Hepatocyte (in vitro differentiated cells): ENCODE results near the gene TSPAN9. TPM values are rescaled to one million over a fixed set of nuclear protein-coding genes. Genes with fewer than 3 reads are reported as not detected.

Source experiments
- DNase-seq: peaks from one replicate; pipeline ENCODE4 v3.0.0-alpha.2; 2016; ENCODE audit warnings: low spot score
- H2AFZ ChIP-seq: fragments of 200-600 bp; sonication (generic); 2 replicates; pipeline ENCODE4 v1.6.0; 2016; ENCODE audit warnings: antibody characterized with exemption, mild to moderate bottlenecking
- H3K27ac ChIP-seq: fragments of 200-600 bp; sonication (generic); 2 replicates; pipeline ENCODE4 v1.5.1; 2016; ENCODE audit warnings: mild to moderate bottlenecking
- H3K27me3 ChIP-seq: fragments of 200-600 bp; sonication (generic); 2 replicates; pipeline ENCODE4 v1.6.1; 2016
- H3K36me3 ChIP-seq: fragments of 200-600 bp; sonication (generic); replicated peaks from 2 replicates; pipeline ENCODE4 v1.5.1; 2016; ENCODE audit warnings: low read depth; ENCODE audit not compliant: insufficient read depth
- H3K4me1 ChIP-seq: fragments of 200-600 bp; sonication (generic); 2 replicates; pipeline ENCODE4 v1.5.1; 2016; ENCODE audit warnings: mild to moderate bottlenecking, moderate library complexity; ENCODE audit not compliant: insufficient read depth
- H3K4me2 ChIP-seq: fragments of 200-600 bp; sonication (generic); 2 replicates; pipeline ENCODE4 v1.6.0; 2016
- H3K4me3 ChIP-seq: fragments of 200-600 bp; sonication (generic); 2 replicates; pipeline ENCODE4 v1.5.1; 2016; ENCODE audit warnings: mild to moderate bottlenecking
- H3K79me2 ChIP-seq: fragments of 200-600 bp; sonication (generic); 2 replicates; pipeline ENCODE4 v1.6.0; 2017; ENCODE audit warnings: mild to moderate bottlenecking
- H3K9me2 ChIP-seq: fragments of 200-600 bp; sonication (generic); replicated peaks from 2 replicates; pipeline ENCODE4 v1.6.0; 2017; ENCODE audit warnings: mild to moderate bottlenecking; ENCODE audit not compliant: insufficient read depth
- H3K9me3 ChIP-seq: fragments of 200-600 bp; sonication (generic); 2 replicates; pipeline ENCODE4 v1.5.1; 2016; ENCODE audit warnings: low read depth, mild to moderate bottlenecking
- H4K20me1 ChIP-seq: fragments of 200-600 bp; sonication (generic); 2 replicates; pipeline ENCODE4 v1.6.0; 2016; ENCODE audit warnings: mild to moderate bottlenecking; ENCODE audit not compliant: insufficient read depth, poor library complexity, severe bottlenecking
- CTCF ChIP-seq: fragments of 200-600 bp; sonication (generic); IDR thresholded peaks from 2 replicates; pipeline ENCODE4 v1.5.1; 2016; ENCODE audit warnings: antibody characterized with exemption, mild to moderate bottlenecking; ENCODE audit not compliant: poor library complexity
- EZH2 ChIP-seq: fragments of 200-600 bp; sonication (generic); IDR thresholded peaks from 2 replicates; pipeline ENCODE4 v1.6.1; 2016; ENCODE audit warnings: antibody characterized with exemption, mild to moderate bottlenecking, borderline replicate concordance
- EZH2phosphoT487 ChIP-seq: fragments of 200-600 bp; sonication (generic); IDR thresholded peaks from one replicate; pipeline ENCODE4 v1.6.1; 2018; ENCODE audit warnings: antibody characterized with exemption, mild to moderate bottlenecking, low read depth, moderate library complexity; ENCODE audit not compliant: unreplicated experiment, severe bottlenecking
- WGBS: methylation state at CpG from one replicate; pipeline ENCODE4 v1.1.6; 2016; ENCODE audit warnings: low lambda C conversion rate; ENCODE audit errors: missing lambda C conversion rate; 5-methylcytosine and 5-hydroxymethylcytosine counted together
- polyA plus RNA-seq: library from polyadenylated mRNA; unstranded; fragments of >200 nt; fragmentation: Nextera tagmentation; extraction: Ambion mirVana; gene quantifications from 2 replicates; pipeline ENCODE4 v1.2.1, GENCODE V29; 2016
- total RNA-seq: library from RNA; depleted of rRNA; stranded (reverse); fragments of >200 nt; gene quantifications from 2 replicates; pipeline ENCODE4 v1.2.3, GENCODE V29; 2014

The TSPAN9 gene
- total and polyA plus RNA-seq, 2 experiments from 2014 or later: 16.6 to 38.6 TPM

GRCh38 chr12:3222979-3223378, 145.8 kb downstream of the TSPAN9 start:
- peaks cover 7% of the 10 kb centered on the region for H3K4me1 ChIP-seq
- H3K27ac ChIP-seq: no peak overlapping the region
- no peak overlapping the region for H3K4me3 ChIP-seq
- no peak overlapping the region for H3K4me2 ChIP-seq
- H3K9me3 ChIP-seq: no peaks in the 10 kb centered on the region
- H3K27me3 ChIP-seq: no peaks in the 10 kb centered on the region
- H3K79me2 ChIP-seq: no peaks in the 10 kb centered on the region
- 92% methylated on average over 13 of the region's 15 CpGs for WGBS
- H2AFZ ChIP-seq: no peak overlapping the region
- no peaks in the 10 kb centered on the region for H3K36me3 ChIP-seq
- peaks cover 9% of the 10 kb centered on the region for H4K20me1 ChIP-seq
- H3K9me2 ChIP-seq: no peaks in the 10 kb centered on the region
- DNase-seq: no peak
- no peak for TF ChIP-seq EZH2
- TF ChIP-seq EZH2phosphoT487: no peak
- TF ChIP-seq CTCF: no peak

- H3K4me3 ChIP-seq: no peak overlapping the region
- peaks cover 9% of the 10 kb centered on the region for H4K20me1 ChIP-seq
- H2AFZ ChIP-seq: no peak overlapping the region
- TF ChIP-seq CTCF (no peak), EZH2phosphoT487 (no peak), EZH2 (no peak)
- H3K79me2 ChIP-seq: no peaks in the 10 kb centered on the region
- no peaks in the 10 kb centered on the region for H3K36me3 ChIP-seq
- H3K4me2 ChIP-seq: no peak overlapping the region
- no peaks in the 10 kb centered on the region for H3K9me3 ChIP-seq
- H3K27me3 ChIP-seq: no peaks in the 10 kb centered on the region
- H3K9me2 ChIP-seq: no peaks in the 10 kb centered on the region
- no peak for DNase-seq
- H3K27ac ChIP-seq: no peak overlapping the region
- peaks cover 4% of the 10 kb centered on the region for H3K4me1 ChIP-seq
- WGBS: 83% methylated on average over 18 of the region's 18 CpGs
Observed at GRCh38 chr12:3223601-3224529, 146.7 kb downstream of the TSPAN9 start.

- H3K9me3 ChIP-seq: no peaks in the 10 kb centered on the region
- WGBS: 91% methylated on average over 19 of the region's 19 CpGs
- H3K36me3 ChIP-seq: no peaks in the 10 kb centered on the region
- no peaks in the 10 kb centered on the region for H3K9me2 ChIP-seq
- DNase-seq: no peak
- H4K20me1 ChIP-seq: peaks cover 3% of the 10 kb centered on the region
- no peak overlapping the region for H3K4me2 ChIP-seq
- no peak for TF ChIP-seq EZH2
- no peak for TF ChIP-seq CTCF
- TF ChIP-seq EZH2phosphoT487: no peak
- H3K4me3 ChIP-seq: no peak overlapping the region
- H3K4me1 ChIP-seq: no peaks in the 10 kb centered on the region
- H3K79me2 ChIP-seq: no peaks in the 10 kb centered on the region
- no peaks in the 10 kb centered on the region for H3K27me3 ChIP-seq
- H2AFZ ChIP-seq: no peak overlapping the region
- H3K27ac ChIP-seq: no peak overlapping the region
Observed at GRCh38 chr12:3224530-3224903, 147.3 kb downstream of the TSPAN9 start.
